K562 (cell line): ENCODE measurements around the gene VENTX. TPM values are rescaled to one million over a fixed set of nuclear protein-coding genes. Genes with fewer than 3 reads are reported as not detected.

ENCODE experiments used
- DNMT1 ChIP-seq: fragments of 450-650 bp; IDR thresholded peaks from 2 replicates; pipeline ENCODE4 v1.6.1; 2016; ENCODE audit warnings: antibody characterized with exemption, mild to moderate bottlenecking
- DPF2 ChIP-seq: fragments of 450-650 bp; IDR thresholded peaks from 2 replicates; pipeline ENCODE4 v1.6.1; 2016
- EGR1 ChIP-seq: fragments of 450-650 bp; conservative IDR thresholded peaks from 2 replicates; pipeline ENCODE4 v1.6.1; 2017; ENCODE audit warnings: mild to moderate bottlenecking
- ESRRA ChIP-seq: fragments of 450-650 bp; IDR thresholded peaks from 2 replicates; pipeline ENCODE4 v1.6.1; 2014; ENCODE audit warnings: low read depth, mild to moderate bottlenecking, moderate library complexity, borderline replicate concordance
- ETV6 ChIP-seq, 3 experiments: fragments of 150-350 bp in 1 of 3; sonication (generic) in 1 of 3; formaldehyde crosslinking in 1 of 3; IDR thresholded peaks; 2 replicates each; pipeline versions ENCODE4 v1.6.1 to v1.8.0; 2014 to 2022; ENCODE audit warnings: borderline replicate concordance in 2 of 3, low read depth in 2 of 3, antibody characterized with exemption in 1 of 3, low read length in 1 of 3, mild to moderate bottlenecking in 1 of 3, missing genetic modification reagents in 1 of 3
- FOXM1 ChIP-seq, 2 experiments: fragments of 450-650 bp in 1 of 2; sonication (generic) in 1 of 2; formaldehyde crosslinking in 1 of 2; IDR thresholded peaks; 2 replicates each; pipeline versions ENCODE4 v1.6.1 to v1.9.0; 2017 to 2022; ENCODE audit warnings: low read depth in 2 of 2, mild to moderate bottlenecking in 2 of 2, missing genetic modification reagents in 1 of 2, moderate library complexity in 1 of 2
- KDM1A ChIP-seq, 2 experiments: fragments of 450-650 bp; IDR thresholded peaks; 2 replicates each; pipeline ENCODE4 v1.6.1; 2016; ENCODE audit warnings: mild to moderate bottlenecking in 2 of 2
- MBD2 ChIP-seq: sonication (generic); IDR thresholded peaks from 2 replicates; pipeline ENCODE4 v1.6.1; 2016; ENCODE audit warnings: low read depth, borderline replicate concordance
- MTA2 ChIP-seq: fragments of 450-650 bp; IDR thresholded peaks from 2 replicates; pipeline ENCODE4 v1.6.1; 2016; ENCODE audit warnings: low read depth
- NCOR1 ChIP-seq: fragments of 450-650 bp; IDR thresholded peaks from 2 replicates; pipeline ENCODE4 v1.6.1; 2016; ENCODE audit warnings: mild to moderate bottlenecking, moderate library complexity
- NR1H2 ChIP-seq: sonication (generic); formaldehyde crosslinking; IDR thresholded peaks from 2 replicates; pipeline ENCODE4 v1.4.0; 2020; ENCODE audit warnings: mild to moderate bottlenecking, missing genetic modification reagents
- PHTF2 ChIP-seq: fragments of 250-450 bp; sonication (Bioruptor Pico); IDR thresholded peaks from 2 replicates; pipeline ENCODE4 v1.5.0; 2021; ENCODE audit warnings: mild to moderate bottlenecking
- PRPF4 ChIP-seq: fragments of 200-400 bp; formaldehyde crosslinking; IDR thresholded peaks from one replicate; pipeline ENCODE4 v1.6.1; 2017; ENCODE audit warnings: low read length, low read depth, mild to moderate bottlenecking; ENCODE audit not compliant: insufficient read depth, poor library complexity, severe bottlenecking
- SLC30A9 ChIP-seq: fragments of 250-450 bp; sonication (Bioruptor Pico); IDR thresholded peaks from 2 replicates; pipeline ENCODE4 v1.8.0; 2022; ENCODE audit warnings: mild to moderate bottlenecking, moderate library complexity
- SMARCA4 ChIP-seq: fragments of 450-650 bp; IDR thresholded peaks from 2 replicates; pipeline ENCODE4 v1.6.1; 2016
- SRF ChIP-seq, 2 experiments: fragments of 250-450, 450-650 bp in 1 of 2; sonication (Bioruptor Pico) in 1 of 2; sonication (generic) in 1 of 2; formaldehyde crosslinking; IDR thresholded peaks; 2 replicates each; pipeline versions ENCODE4 v1.5.0 to v1.5.1; 2020 to 2022; ENCODE audit warnings: mild to moderate bottlenecking in 1 of 2, missing genetic modification reagents in 1 of 2
- XRCC5 ChIP-seq: fragments of 200-400 bp; formaldehyde crosslinking; IDR thresholded peaks from 2 replicates; pipeline ENCODE4 v1.6.1; 2017; ENCODE audit warnings: low read depth, mild to moderate bottlenecking, low read length
- ZC3H8 ChIP-seq: fragments of 450-650 bp; IDR thresholded peaks from 2 replicates; pipeline ENCODE4 v1.6.1; 2017
- ZNF23 ChIP-seq: fragments of 250-450 bp; sonication (Bioruptor Pico); IDR thresholded peaks from 2 replicates; pipeline ENCODE4 v1.4.0; 2020; ENCODE audit warnings: mild to moderate bottlenecking
- ZNF589 ChIP-seq: fragments of 200-800 bp; sonication (Bioruptor generic); IDR thresholded peaks from 2 replicates; pipeline ENCODE4 v1.6.1; 2016; ENCODE audit warnings: low read depth, missing genetic modification characterization, missing compliant biosample characterization
- polyA plus RNA-seq, 8 experiments: library from polyadenylated mRNA; depleted of rRNA in 4 of 8; stranded (reverse) in 5 of 8; unstranded in 3 of 8; fragments of >200 nt; fragmentation: Nextera tagmentation in 2 of 8; fragmentation: Illumina TruSeq in 1 of 8; extraction: Ambion mirVana in 2 of 8; extraction: Trizol in 1 of 8; gene quantifications; 2 replicates each; pipeline versions ENCODE4 v1.2.1 to v1.2.3, GENCODE V29; 2011 to 2014; ENCODE audit warnings: inconsistent platforms in 1 of 8, missing spikeins in 1 of 8
- total RNA-seq, 7 experiments: library from RNA; depleted of rRNA in 6 of 7; stranded (reverse); fragments of >200 nt in 6 of 7; fragmentation: Illumina TruSeq in 2 of 7; extraction: Trizol in 2 of 7; gene quantifications; 2 replicates each; pipeline versions ENCODE4 v1.2.1 to v1.2.3, GENCODE V29; 2011 to 2021; ENCODE audit warnings: low replicate concordance in 1 of 7
- TF ChIP-seq, protein P1 (sequence below), 2 experiments: IDR thresholded peaks; 2 replicates each; pipeline ENCODE4 v1.6.1; 2012; ENCODE audit warnings: improper control_type of control experiment in 2 of 2, low read depth in 2 of 2, low read length in 2 of 2, borderline replicate concordance in 1 of 2
- TF ChIP-seq, protein P2 (sequence below): sonication (generic); formaldehyde crosslinking; IDR thresholded peaks from 2 replicates; pipeline ENCODE4 v1.8.1; 2023; ENCODE audit warnings: mild to moderate bottlenecking, missing genetic modification reagents
- TF ChIP-seq, protein P3 (sequence below), 3 experiments: IDR thresholded peaks in 2 of 3; conservative IDR thresholded peaks in 1 of 3; 2 replicates each; pipeline ENCODE4 v1.5.1; 2011 to 2012; ENCODE audit warnings: low read length in 3 of 3, mild to moderate bottlenecking in 3 of 3, control low read depth in 2 of 3, improper control_type of control experiment in 1 of 3, inconsistent platforms in 1 of 3, low read depth in 1 of 3, mixed read lengths in 1 of 3, moderate library complexity in 1 of 3; ENCODE audit not compliant: insufficient read depth in 2 of 3
- TF ChIP-seq, protein P4 (sequence below): sonication (generic); formaldehyde crosslinking; IDR thresholded peaks from 2 replicates; pipeline ENCODE4 v1.9.0; 2022; ENCODE audit warnings: mild to moderate bottlenecking, missing genetic modification reagents

The VENTX gene
- total and polyA plus RNA-seq, 9 of the 15 experiments (the other 6 are each of a cell fraction or from before 2014, with no cell fraction given) = 0.07 to 0.70 (median 0.20) TPM; not detected in 1

DNA sequence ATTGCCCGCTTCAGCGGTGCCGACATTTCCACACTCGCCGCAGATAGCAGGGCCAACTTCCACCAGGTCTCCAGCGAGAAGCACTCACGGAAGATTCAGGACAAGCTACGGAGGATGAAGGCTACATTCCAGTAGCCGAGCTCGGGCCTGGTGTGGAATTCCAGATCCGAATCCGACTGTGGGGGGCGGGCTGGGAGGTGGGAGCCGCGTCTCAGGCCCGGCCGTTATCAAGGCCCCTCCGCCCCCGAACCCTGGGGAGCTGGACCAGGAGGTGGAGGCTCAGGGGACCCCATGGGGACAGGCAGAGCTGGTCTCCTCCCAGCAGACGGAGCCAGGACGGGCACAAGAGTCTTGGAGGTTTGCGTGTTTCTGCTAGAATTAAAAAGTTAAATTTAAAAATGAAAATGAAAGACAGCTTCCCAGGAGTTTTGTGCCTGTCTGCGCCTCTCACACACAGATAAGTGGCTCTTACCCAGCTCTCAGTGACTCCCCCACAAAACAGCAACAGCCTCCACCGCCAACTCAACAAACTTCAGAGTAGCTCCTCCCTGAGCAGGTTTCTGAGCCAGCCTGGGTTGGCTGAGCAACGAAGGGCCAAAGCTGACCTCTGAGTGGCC lies 12.8 kb upstream of the VENTX start (continued):
- TF ChIP-seq ETV6 (IDR thresholded peaks at IDR 0.05; ENCODE audit: borderline replicate concordance in 1 of 2, low read depth in 2 of 2, low read length in 1 of 2) (no peak), ETV6 (CRISPR knock-in tag; IDR thresholded peaks at IDR 0.05; ENCODE audit: borderline replicate concordance) (no peak), DPF2 (peak; percentile 48; the same call in 1 of the 2 replicates), SRF (CRISPR knock-in tag; IDR thresholded peaks at IDR 0.05) (peak in 1 of 2 experiments; percentile 65; a peak in 1 of 4 replicates), NR1H2 (no peak), FOXM1 (IDR thresholded peaks at IDR 0.05; ENCODE audit: low read depth) (no peak), FOXM1 (CRISPR knock-in tag; IDR thresholded peaks at IDR 0.05; ENCODE audit: low read depth) (no peak), SMARCA4 (peak; percentile 52; the same call in 1 of the 2 replicates), ZC3H8 (no peak), EGR1 (peak; percentile 73), ESRRA (no peak), KDM1A (IDR thresholded peaks at IDR 0.05) (no peak), NCOR1 (no peak), SLC30A9 (CRISPR knock-in tag) (no peak), PRPF4 (no peak), ZNF23 (CRISPR knock-in tag) (no peak), DNMT1 (no peak), MTA2 (0 out of 2 replicates have a peak, but pooled peaks have one; percentile 22), XRCC5 (no peak), MBD2 (no peak), PHTF2 (CRISPR knock-in tag) (no peak), ZNF589 (CRISPR knock-in tag) (0 out of 2 replicates have a peak, but pooled peaks have one; percentile 40)
- TF ChIP-seq, protein P1, sequence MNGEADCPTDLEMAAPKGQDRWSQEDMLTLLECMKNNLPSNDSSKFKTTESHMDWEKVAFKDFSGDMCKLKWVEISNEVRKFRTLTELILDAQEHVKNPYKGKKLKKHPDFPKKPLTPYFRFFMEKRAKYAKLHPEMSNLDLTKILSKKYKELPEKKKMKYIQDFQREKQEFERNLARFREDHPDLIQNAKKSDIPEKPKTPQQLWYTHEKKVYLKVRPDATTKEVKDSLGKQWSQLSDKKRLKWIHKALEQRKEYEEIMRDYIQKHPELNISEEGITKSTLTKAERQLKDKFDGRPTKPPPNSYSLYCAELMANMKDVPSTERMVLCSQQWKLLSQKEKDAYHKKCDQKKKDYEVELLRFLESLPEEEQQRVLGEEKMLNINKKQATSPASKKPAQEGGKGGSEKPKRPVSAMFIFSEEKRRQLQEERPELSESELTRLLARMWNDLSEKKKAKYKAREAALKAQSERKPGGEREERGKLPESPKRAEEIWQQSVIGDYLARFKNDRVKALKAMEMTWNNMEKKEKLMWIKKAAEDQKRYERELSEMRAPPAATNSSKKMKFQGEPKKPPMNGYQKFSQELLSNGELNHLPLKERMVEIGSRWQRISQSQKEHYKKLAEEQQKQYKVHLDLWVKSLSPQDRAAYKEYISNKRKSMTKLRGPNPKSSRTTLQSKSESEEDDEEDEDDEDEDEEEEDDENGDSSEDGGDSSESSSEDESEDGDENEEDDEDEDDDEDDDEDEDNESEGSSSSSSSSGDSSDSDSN (IDR thresholded peaks at IDR 0.05; ENCODE audit: borderline replicate concordance in 1 of 2, low read depth in 2 of 2, low read length in 2 of 2) = 0 out of 4 replicates have a peak, but pooled peaks of 1 of the 2 experiments have one; percentile 26
- TF ChIP-seq, protein P2, sequence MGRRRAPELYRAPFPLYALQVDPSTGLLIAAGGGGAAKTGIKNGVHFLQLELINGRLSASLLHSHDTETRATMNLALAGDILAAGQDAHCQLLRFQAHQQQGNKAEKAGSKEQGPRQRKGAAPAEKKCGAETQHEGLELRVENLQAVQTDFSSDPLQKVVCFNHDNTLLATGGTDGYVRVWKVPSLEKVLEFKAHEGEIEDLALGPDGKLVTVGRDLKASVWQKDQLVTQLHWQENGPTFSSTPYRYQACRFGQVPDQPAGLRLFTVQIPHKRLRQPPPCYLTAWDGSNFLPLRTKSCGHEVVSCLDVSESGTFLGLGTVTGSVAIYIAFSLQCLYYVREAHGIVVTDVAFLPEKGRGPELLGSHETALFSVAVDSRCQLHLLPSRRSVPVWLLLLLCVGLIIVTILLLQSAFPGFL (CRISPR knock-in tag) = no peak
- TF ChIP-seq, protein P3, sequence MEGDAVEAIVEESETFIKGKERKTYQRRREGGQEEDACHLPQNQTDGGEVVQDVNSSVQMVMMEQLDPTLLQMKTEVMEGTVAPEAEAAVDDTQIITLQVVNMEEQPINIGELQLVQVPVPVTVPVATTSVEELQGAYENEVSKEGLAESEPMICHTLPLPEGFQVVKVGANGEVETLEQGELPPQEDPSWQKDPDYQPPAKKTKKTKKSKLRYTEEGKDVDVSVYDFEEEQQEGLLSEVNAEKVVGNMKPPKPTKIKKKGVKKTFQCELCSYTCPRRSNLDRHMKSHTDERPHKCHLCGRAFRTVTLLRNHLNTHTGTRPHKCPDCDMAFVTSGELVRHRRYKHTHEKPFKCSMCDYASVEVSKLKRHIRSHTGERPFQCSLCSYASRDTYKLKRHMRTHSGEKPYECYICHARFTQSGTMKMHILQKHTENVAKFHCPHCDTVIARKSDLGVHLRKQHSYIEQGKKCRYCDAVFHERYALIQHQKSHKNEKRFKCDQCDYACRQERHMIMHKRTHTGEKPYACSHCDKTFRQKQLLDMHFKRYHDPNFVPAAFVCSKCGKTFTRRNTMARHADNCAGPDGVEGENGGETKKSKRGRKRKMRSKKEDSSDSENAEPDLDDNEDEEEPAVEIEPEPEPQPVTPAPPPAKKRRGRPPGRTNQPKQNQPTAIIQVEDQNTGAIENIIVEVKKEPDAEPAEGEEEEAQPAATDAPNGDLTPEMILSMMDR (IDR thresholded peaks at IDR 0.05 in 2 of 3, conservative IDR thresholded peaks at IDR 0.05 in 1 of 3; ENCODE audit: insufficient read depth in 2 of 3, low read depth in 1 of 3, low read length in 3 of 3) = no peak
- TF ChIP-seq, protein P4, sequence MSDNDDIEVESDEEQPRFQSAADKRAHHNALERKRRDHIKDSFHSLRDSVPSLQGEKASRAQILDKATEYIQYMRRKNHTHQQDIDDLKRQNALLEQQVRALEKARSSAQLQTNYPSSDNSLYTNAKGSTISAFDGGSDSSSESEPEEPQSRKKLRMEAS (CRISPR knock-in tag) = no peak
